Measurements from ENCODE around the gene LCOR. TPM values are rescaled to one million over a fixed set of nuclear protein-coding genes. Genes with fewer than 3 reads are reported as not detected.
A peak's percentile ranks its signal among the peaks of the same experiment; 100 is the strongest.

Gene LCOR
- total and polyA plus RNA-seq, 2 of the 13 experiments (the other 11 are each of a cell fraction or from before 2014, with no cell fraction given), result 12.4 to 23.7 TPM

DNA sequence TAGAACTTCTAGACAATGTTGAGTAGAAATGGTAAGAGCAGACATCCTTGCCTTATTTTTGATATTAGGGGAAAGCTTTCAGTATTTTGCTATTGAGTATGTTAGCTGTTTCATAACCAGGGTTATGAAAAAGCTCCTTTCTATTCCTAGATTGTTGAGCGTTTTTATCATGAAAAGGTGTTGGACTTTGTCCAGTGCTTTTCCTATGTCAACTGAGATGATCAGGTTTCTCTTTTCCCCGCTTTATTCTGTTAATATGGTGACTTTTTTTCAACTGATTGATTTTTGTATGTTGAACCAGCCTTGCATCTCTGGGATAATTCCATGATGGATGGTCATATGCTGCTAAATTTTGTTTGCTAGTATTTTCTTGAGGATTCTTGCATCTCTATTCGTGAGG lies 58.5 kb downstream of the LCOR start (continued):
- no peak for TF ChIP-seq RELA (CRISPR knock-in tag; IDR thresholded peaks at IDR 0.05)
- TF ChIP-seq, protein P1, sequence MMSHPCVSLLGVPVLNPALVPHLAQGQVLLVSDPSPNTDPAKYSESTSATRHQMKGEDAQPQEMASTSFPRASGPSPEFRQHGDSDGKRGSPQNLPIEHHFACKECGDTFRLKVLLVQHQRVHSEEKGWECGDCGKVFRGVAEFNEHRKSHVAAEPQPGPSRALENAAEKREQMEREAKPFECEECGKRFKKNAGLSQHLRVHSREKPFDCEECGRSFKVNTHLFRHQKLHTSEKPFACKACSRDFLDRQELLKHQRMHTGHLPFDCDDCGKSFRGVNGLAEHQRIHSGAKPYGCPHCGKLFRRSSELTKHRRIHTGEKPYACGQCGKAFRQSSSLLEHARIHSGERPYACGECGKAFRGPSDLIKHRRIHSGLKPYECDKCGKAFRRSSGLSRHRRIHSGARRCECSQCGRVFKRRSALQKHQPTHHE (CRISPR knock-in tag; IDR thresholded peaks at IDR 0.05; ENCODE audit: borderline replicate concordance), result no peak
- TF ChIP-seq CREM (IDR thresholded peaks at IDR 0.05), result peak; percentile 28
- no peak for TF ChIP-seq CREM (CRISPR knock-in tag; IDR thresholded peaks at IDR 0.05)
- peak in 1 of 2 experiments; percentile 72; a peak in 2 of 4 replicates for TF ChIP-seq EP300 (IDR thresholded peaks at IDR 0.05; ENCODE audit: low read depth in 2 of 2, low read length in 2 of 2)
- no peak for TF ChIP-seq EP300 (CRISPR knock-in tag; IDR thresholded peaks at IDR 0.05; ENCODE audit: borderline replicate concordance)
- TF ChIP-seq, protein P2, sequence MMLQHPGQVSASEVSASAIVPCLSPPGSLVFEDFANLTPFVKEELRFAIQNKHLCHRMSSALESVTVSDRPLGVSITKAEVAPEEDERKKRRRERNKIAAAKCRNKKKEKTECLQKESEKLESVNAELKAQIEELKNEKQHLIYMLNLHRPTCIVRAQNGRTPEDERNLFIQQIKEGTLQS (CRISPR knock-in tag; IDR thresholded peaks at IDR 0.05), result no peak
- TF ChIP-seq, protein P3, sequence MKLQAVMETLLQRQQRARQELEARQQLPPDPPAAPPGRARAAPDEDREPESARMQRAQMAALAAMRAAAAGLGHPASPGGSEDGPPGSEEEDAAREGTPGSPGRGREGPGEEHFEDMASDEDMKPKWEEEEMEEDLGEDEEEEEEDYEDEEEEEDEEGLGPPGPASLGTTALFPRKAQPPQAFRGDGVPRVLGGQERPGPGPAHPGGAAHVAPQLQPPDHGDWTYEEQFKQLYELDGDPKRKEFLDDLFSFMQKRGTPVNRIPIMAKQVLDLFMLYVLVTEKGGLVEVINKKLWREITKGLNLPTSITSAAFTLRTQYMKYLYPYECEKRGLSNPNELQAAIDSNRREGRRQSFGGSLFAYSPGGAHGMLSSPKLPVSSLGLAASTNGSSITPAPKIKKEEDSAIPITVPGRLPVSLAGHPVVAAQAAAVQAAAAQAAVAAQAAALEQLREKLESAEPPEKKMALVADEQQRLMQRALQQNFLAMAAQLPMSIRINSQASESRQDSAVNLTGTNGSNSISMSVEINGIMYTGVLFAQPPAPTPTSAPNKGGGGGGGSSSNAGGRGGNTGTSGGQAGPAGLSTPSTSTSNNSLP (IDR thresholded peaks at IDR 0.05; ENCODE audit: low read depth, low read length), result peak; percentile 85
- TF ChIP-seq ZFAT (CRISPR knock-in tag; conservative IDR thresholded peaks at IDR 0.05), result no peak
- TF ChIP-seq, protein P4, sequence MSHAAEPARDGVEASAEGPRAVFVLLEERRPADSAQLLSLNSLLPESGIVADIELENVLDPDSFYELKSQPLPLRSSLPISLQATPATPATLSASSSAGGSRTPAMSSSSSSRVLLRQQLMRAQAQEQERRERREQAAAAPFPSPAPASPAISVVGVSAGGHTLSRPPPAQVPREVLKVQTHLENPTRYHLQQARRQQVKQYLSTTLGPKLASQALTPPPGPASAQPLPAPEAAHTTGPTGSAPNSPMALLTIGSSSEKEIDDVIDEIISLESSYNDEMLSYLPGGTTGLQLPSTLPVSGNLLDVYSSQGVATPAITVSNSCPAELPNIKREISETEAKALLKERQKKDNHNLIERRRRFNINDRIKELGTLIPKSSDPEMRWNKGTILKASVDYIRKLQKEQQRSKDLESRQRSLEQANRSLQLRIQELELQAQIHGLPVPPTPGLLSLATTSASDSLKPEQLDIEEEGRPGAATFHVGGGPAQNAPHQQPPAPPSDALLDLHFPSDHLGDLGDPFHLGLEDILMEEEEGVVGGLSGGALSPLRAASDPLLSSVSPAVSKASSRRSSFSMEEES (CRISPR knock-in tag; IDR thresholded peaks at IDR 0.05), result peak; percentile 29; the same call in 1 of the 2 replicates
- TF ChIP-seq MYC (CRISPR knock-in tag; IDR thresholded peaks at IDR 0.05; ENCODE audit: borderline replicate concordance), result no peak
- TF ChIP-seq ZNF331 (CRISPR knock-in tag; IDR thresholded peaks at IDR 0.05), result no peak
- TF ChIP-seq ZSCAN29 (CRISPR knock-in tag; conservative IDR thresholded peaks at IDR 0.05), result 0 out of 2 replicates have a peak, but pooled peaks have one; percentile 54
- peak; percentile 45 for TF ChIP-seq PPARG (CRISPR knock-in tag; conservative IDR thresholded peaks at IDR 0.05)
- TF ChIP-seq HDAC2 (CRISPR knock-in tag; IDR thresholded peaks at IDR 0.05), result peak; percentile 19; the same call in 1 of the 2 replicates
- TF ChIP-seq, protein P5, sequence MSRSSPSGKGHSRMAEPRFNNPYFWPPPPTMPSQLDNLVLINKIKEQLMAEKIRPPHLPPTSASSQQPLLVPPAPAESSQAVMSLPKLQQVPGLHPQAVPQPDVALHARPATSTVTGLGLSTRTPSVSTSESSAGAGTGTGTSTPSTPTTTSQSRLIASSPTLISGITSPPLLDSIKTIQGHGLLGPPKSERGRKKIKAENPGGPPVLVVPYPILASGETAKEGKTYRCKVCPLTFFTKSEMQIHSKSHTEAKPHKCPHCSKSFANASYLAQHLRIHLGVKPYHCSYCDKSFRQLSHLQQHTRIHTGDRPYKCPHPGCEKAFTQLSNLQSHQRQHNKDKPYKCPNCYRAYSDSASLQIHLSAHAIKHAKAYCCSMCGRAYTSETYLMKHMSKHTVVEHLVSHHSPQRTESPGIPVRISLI (CRISPR knock-in tag; IDR thresholded peaks at IDR 0.05; ENCODE audit: borderline replicate concordance), result peak; percentile 90
- TF ChIP-seq FOSL2 (CRISPR knock-in tag; IDR thresholded peaks at IDR 0.05), result no peak
- TF ChIP-seq, protein P6, sequence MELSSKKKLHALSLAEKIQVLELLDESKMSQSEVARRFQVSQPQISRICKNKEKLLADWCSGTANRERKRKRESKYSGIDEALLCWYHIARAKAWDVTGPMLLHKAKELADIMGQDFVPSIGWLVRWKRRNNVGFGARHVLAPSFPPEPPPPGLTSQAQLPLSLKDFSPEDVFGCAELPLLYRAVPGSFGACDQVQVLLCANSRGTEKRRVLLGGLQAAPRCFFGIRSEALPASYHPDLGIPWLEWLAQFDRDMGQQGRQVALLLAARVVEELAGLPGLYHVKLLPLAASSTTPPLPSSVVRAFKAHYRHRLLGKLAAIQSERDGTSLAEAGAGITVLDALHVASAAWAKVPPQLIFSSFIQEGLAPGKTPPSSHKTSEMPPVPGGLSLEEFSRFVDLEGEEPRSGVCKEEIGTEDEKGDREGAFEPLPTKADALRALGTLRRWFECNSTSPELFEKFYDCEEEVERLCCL (CRISPR knock-in tag; IDR thresholded peaks at IDR 0.05; ENCODE audit: borderline replicate concordance), result no peak
- no peak for TF ChIP-seq SOX6 (IDR thresholded peaks at IDR 0.05)
- peak; percentile 21; the same call in 1 of the 2 replicates for TF ChIP-seq SOX6 (CRISPR knock-in tag; IDR thresholded peaks at IDR 0.05)
- no peak for TF ChIP-seq TCF7 (IDR thresholded peaks at IDR 0.05; ENCODE audit: low read depth)
- peak; percentile 87 for TF ChIP-seq BCL6 (CRISPR knock-in tag; IDR thresholded peaks at IDR 0.05)
- peak; percentile 87 for TF ChIP-seq HNF4A (CRISPR knock-in tag; IDR thresholded peaks at IDR 0.05)
- 0 out of 2 replicates have a peak, but pooled peaks have one; percentile 32 for TF ChIP-seq ISL2 (CRISPR knock-in tag; IDR thresholded peaks at IDR 0.05)
- no peak for TF ChIP-seq ZNF24 (IDR thresholded peaks at IDR 0.05)
- TF ChIP-seq FOXA3 (CRISPR knock-in tag; IDR thresholded peaks at IDR 0.05), result peak; percentile 63
- peak; percentile 75 for TF ChIP-seq ONECUT2 (CRISPR knock-in tag; IDR thresholded peaks at IDR 0.05)
